ENCODE data around the gene MBLAC2. TPM values are rescaled to one million over a fixed set of nuclear protein-coding genes. Genes with fewer than 3 reads are reported as not detected.

MBLAC2 gene
- total RNA-seq, 1 donor from 2014 or later: 4.5 TPM

- H3K27me3 Mint-ChIP-seq: peaks cover 6% of the 10 kb centered on the region
- TF ChIP-seq CTCF (IDR thresholded peaks at IDR 0.05; ENCODE audit: unreplicated experiment): no peak
- no peaks in the 10 kb centered on the region for H3K36me3 Mint-ChIP-seq (ENCODE audit: insufficient read depth)
- no peak overlapping the region for H3K27ac Mint-ChIP-seq
- H3K4me1 Mint-ChIP-seq (ENCODE audit: low read depth): peaks cover 17% of the 10 kb centered on the region
- H3K4me3 Mint-ChIP-seq (ENCODE audit: low read depth): no peak overlapping the region
- H3K9me3 Mint-ChIP-seq (ENCODE audit: low read depth): no peaks in the 10 kb centered on the region
- no peak for DNase-seq (ENCODE audit: low spot score, unreplicated experiment)
Measured at GRCh38 chr5:90437663-90438062, 36.9 kb downstream of the MBLAC2 start.

GRCh38 chr5:90434116-90434714 lies 40.4 kb downstream of the MBLAC2 start:
- H3K27ac Mint-ChIP-seq: no peak overlapping the region
- H3K36me3 Mint-ChIP-seq (ENCODE audit: insufficient read depth): no peaks in the 10 kb centered on the region
- peak; percentile 82 for TF ChIP-seq CTCF (IDR thresholded peaks at IDR 0.05; ENCODE audit: unreplicated experiment)
- no peaks in the 10 kb centered on the region for H3K9me3 Mint-ChIP-seq (ENCODE audit: low read depth)
- peaks cover 7% of the 10 kb centered on the region for H3K4me1 Mint-ChIP-seq (ENCODE audit: low read depth)
- no peak overlapping the region for H3K4me3 Mint-ChIP-seq (ENCODE audit: low read depth)
- peaks cover 6% of the 10 kb centered on the region for H3K27me3 Mint-ChIP-seq
- peak; percentile 30 for DNase-seq (ENCODE audit: low spot score, unreplicated experiment)

- H3K27me3 Mint-ChIP-seq: no peaks in the 10 kb centered on the region
- H3K4me1 Mint-ChIP-seq (ENCODE audit: low read depth): no peaks in the 10 kb centered on the region
- no peak overlapping the region for H3K4me3 Mint-ChIP-seq (ENCODE audit: low read depth)
- H3K36me3 Mint-ChIP-seq (ENCODE audit: insufficient read depth): no peaks in the 10 kb centered on the region
- H3K9me3 Mint-ChIP-seq (ENCODE audit: low read depth): no peaks in the 10 kb centered on the region
- DNase-seq (ENCODE audit: low spot score, unreplicated experiment): no peak
- TF ChIP-seq CTCF (IDR thresholded peaks at IDR 0.05; ENCODE audit: unreplicated experiment): no peak
- no peak overlapping the region for H3K27ac Mint-ChIP-seq
Measured at GRCh38 chr5:90424245-90424644, 50.3 kb downstream of the MBLAC2 start.

GRCh38 chr5:90421136-90421535 lies 53.4 kb downstream of the MBLAC2 start:
- Mint-ChIP-seq H3K4me3 (ENCODE audit: low read depth) (no peak overlapping the region), H3K27me3 (no peaks in the 10 kb centered on the region)
- no peak for DNase-seq (ENCODE audit: low spot score, unreplicated experiment)

GRCh38 chr5:90418214-90418613 lies 56.4 kb downstream of the MBLAC2 start:
- Mint-ChIP-seq H3K36me3 (ENCODE audit: insufficient read depth) (no peaks in the 10 kb centered on the region), H3K27me3 (no peaks in the 10 kb centered on the region), H3K4me3 (ENCODE audit: low read depth) (no peak overlapping the region), H3K4me1 (ENCODE audit: low read depth) (no peaks in the 10 kb centered on the region), H3K27ac (no peak overlapping the region), H3K9me3 (ENCODE audit: low read depth) (no peaks in the 10 kb centered on the region)
- DNase-seq (ENCODE audit: low spot score, unreplicated experiment): no peak
- no peak for TF ChIP-seq CTCF (IDR thresholded peaks at IDR 0.05; ENCODE audit: unreplicated experiment)

More at GRCh38 chr5:90421136-90421535, 53.4 kb downstream of the MBLAC2 start:
- Mint-ChIP-seq H3K4me1 (ENCODE audit: low read depth) (no peaks in the 10 kb centered on the region), H3K27ac (no peak overlapping the region), H3K9me3 (ENCODE audit: low read depth) (no peaks in the 10 kb centered on the region), H3K36me3 (ENCODE audit: insufficient read depth) (no peaks in the 10 kb centered on the region)
- peak; percentile 46 for TF ChIP-seq CTCF (IDR thresholded peaks at IDR 0.05; ENCODE audit: unreplicated experiment)

All from progenitor cell of endocrine pancreas (in vitro differentiated cells).